GM12878 (cell line): Measurements from ENCODE around the gene RYR2.

Experiments
- EZH2 ChIP-seq: IDR thresholded peaks from 2 replicates; pipeline ENCODE4 v1.6.1; 2012; ENCODE audit warnings: low read depth, mild to moderate bottlenecking, control low read depth, inconsistent platforms, low read length, borderline replicate concordance; ENCODE audit not compliant: control insufficient read depth
- MYC ChIP-seq: IDR thresholded peaks from 2 replicates; pipeline ENCODE4 v1.6.1; 2011; ENCODE audit warnings: mild to moderate bottlenecking, low read length, moderate library complexity, inconsistent platforms; ENCODE audit not compliant: insufficient read depth, insufficient replicate concordance, insufficient read length, severe bottlenecking
- POLR2AphosphoS5 ChIP-seq: IDR thresholded peaks from 2 replicates; pipeline ENCODE4 v1.6.1; 2011; ENCODE audit warnings: mild to moderate bottlenecking, low read length, inconsistent platforms
- TF ChIP-seq, protein P1 (sequence below), 3 experiments: IDR thresholded peaks in 2 of 3; conservative IDR thresholded peaks in 1 of 3; 2 replicates each; pipeline ENCODE4 v1.5.1; 2011; ENCODE audit warnings: low read depth in 3 of 3, low read length in 3 of 3, mild to moderate bottlenecking in 3 of 3, control low read depth in 2 of 3, moderate library complexity in 2 of 3, inconsistent platforms in 1 of 3, mixed read lengths in 1 of 3; ENCODE audit not compliant: control insufficient read depth in 2 of 3, insufficient read depth in 1 of 3; ENCODE audit errors: extremely low read depth in 1 of 3

DNA sequence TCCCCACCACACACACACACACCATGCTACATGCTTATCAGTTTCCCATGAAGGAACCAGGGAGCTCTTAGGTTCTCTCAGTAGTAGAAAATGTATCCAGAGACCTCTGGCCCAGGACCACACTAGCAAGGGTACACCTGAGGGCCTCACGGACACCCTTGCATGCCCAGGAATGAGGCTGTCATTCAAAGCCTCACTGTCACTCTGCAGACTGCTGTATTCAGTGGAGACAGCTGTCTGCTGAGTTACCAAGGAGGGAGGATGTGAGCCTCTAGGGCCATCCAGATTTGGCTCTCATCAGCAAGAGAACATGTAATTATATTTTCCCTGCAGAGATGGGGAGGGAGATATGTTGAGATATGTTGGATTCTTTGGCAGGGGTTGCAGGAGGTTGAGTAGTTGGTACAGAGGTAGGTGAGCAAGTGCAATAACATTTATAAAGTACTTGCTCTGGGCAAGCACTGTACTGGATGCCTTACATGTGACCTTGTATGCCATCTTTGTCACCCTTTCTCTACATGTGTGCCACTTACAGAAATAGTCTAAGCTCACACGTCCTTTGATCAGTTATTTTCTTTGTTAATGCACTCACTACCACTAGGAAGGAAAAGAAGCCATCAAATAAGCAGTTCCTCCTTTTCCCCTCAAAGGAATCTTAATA is 598.2 kb downstream of the RYR2 start:
- TF ChIP-seq, protein P1, sequence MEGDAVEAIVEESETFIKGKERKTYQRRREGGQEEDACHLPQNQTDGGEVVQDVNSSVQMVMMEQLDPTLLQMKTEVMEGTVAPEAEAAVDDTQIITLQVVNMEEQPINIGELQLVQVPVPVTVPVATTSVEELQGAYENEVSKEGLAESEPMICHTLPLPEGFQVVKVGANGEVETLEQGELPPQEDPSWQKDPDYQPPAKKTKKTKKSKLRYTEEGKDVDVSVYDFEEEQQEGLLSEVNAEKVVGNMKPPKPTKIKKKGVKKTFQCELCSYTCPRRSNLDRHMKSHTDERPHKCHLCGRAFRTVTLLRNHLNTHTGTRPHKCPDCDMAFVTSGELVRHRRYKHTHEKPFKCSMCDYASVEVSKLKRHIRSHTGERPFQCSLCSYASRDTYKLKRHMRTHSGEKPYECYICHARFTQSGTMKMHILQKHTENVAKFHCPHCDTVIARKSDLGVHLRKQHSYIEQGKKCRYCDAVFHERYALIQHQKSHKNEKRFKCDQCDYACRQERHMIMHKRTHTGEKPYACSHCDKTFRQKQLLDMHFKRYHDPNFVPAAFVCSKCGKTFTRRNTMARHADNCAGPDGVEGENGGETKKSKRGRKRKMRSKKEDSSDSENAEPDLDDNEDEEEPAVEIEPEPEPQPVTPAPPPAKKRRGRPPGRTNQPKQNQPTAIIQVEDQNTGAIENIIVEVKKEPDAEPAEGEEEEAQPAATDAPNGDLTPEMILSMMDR (IDR thresholded peaks at IDR 0.05 in 2 of 3, conservative IDR thresholded peaks at IDR 0.05 in 1 of 3; ENCODE audit: control insufficient read depth in 2 of 3, extremely low read depth in 1 of 3, insufficient read depth in 1 of 3, low read depth in 3 of 3, low read length in 3 of 3): no peak
- TF ChIP-seq POLR2AphosphoS5 (no peak), MYC (no peak), EZH2 (no peak)
